ENCODE measurements around the gene SRSF9.

The SRSF9 gene

GRCh38 chr12:120422892-120423456 lies 46.6 kb downstream of the SRSF9 start:
- no peak for DNase-seq (ENCODE audit: low read depth)
- Histone ChIP-seq H3K9ac (ENCODE audit: low read length) (no peak overlapping the region), H3K4me1 (ENCODE audit: control insufficient read depth, insufficient read depth, low read length) (no peaks in the 10 kb centered on the region), H3K4me3 (ENCODE audit: low read length) (no peak overlapping the region), H3K9me3 (ENCODE audit: control insufficient read depth, low read length) (no peaks in the 10 kb centered on the region), H3K27me3 (replicated peaks; ENCODE audit: control insufficient read depth, insufficient read depth, low read length) (peaks cover 20% of the 10 kb centered on the region), H3K36me3 (ENCODE audit: control insufficient read depth, insufficient read depth, low read length, severe bottlenecking) (no peaks in the 10 kb centered on the region)

GRCh38 chr12:120421701-120422100 lies 47.8 kb downstream of the SRSF9 start:
- no peaks in the 10 kb centered on the region for H3K4me1 ChIP-seq (ENCODE audit: control insufficient read depth, insufficient read depth, low read length)
- no peaks in the 10 kb centered on the region for H3K36me3 ChIP-seq (ENCODE audit: control insufficient read depth, insufficient read depth, low read length, severe bottlenecking)
- H3K4me3 ChIP-seq (ENCODE audit: low read length): no peak overlapping the region
- H3K9me3 ChIP-seq (ENCODE audit: control insufficient read depth, low read length): no peaks in the 10 kb centered on the region
- H3K27me3 ChIP-seq (replicated peaks; ENCODE audit: control insufficient read depth, insufficient read depth, low read length): peaks cover 24% of the 10 kb centered on the region
- DNase-seq (ENCODE audit: low read depth): no peak
- no peak overlapping the region for H3K9ac ChIP-seq (ENCODE audit: low read length)

GRCh38 chr12:120417917-120418580 lies 51.5 kb downstream of the SRSF9 start:
- H3K9ac ChIP-seq (ENCODE audit: low read length): no peak overlapping the region
- no peaks in the 10 kb centered on the region for H3K4me1 ChIP-seq (ENCODE audit: control insufficient read depth, insufficient read depth, low read length)
- H3K27me3 ChIP-seq (replicated peaks; ENCODE audit: control insufficient read depth, insufficient read depth, low read length): peaks cover 30% of the 10 kb centered on the region
- no peak for DNase-seq (ENCODE audit: low read depth)
- no peaks in the 10 kb centered on the region for H3K36me3 ChIP-seq (ENCODE audit: control insufficient read depth, insufficient read depth, low read length, severe bottlenecking)
- H3K9me3 ChIP-seq (ENCODE audit: control insufficient read depth, low read length): no peaks in the 10 kb centered on the region
- H3K4me3 ChIP-seq (ENCODE audit: low read length): no peak overlapping the region

GRCh38 chr12:120416490-120417216 lies 52.9 kb downstream of the SRSF9 start:
- no peaks in the 10 kb centered on the region for H3K36me3 ChIP-seq (ENCODE audit: control insufficient read depth, insufficient read depth, low read length, severe bottlenecking)
- DNase-seq (ENCODE audit: low read depth): no peak
- H3K9ac ChIP-seq (ENCODE audit: low read length): no peak overlapping the region
- H3K4me3 ChIP-seq (ENCODE audit: low read length): no peak overlapping the region
- H3K27me3 ChIP-seq (replicated peaks; ENCODE audit: control insufficient read depth, insufficient read depth, low read length): peaks cover 24% of the 10 kb centered on the region
- H3K9me3 ChIP-seq (ENCODE audit: control insufficient read depth, low read length): no peaks in the 10 kb centered on the region
- H3K4me1 ChIP-seq (ENCODE audit: control insufficient read depth, insufficient read depth, low read length): no peaks in the 10 kb centered on the region

GRCh38 chr12:120413901-120414695 lies 55.5 kb downstream of the SRSF9 start:
- Histone ChIP-seq H3K36me3 (ENCODE audit: control insufficient read depth, insufficient read depth, low read length, severe bottlenecking) (no peaks in the 10 kb centered on the region), H3K9me3 (ENCODE audit: control insufficient read depth, low read length) (no peaks in the 10 kb centered on the region), H3K27me3 (replicated peaks; ENCODE audit: control insufficient read depth, insufficient read depth, low read length) (peaks cover 18% of the 10 kb centered on the region), H3K4me1 (ENCODE audit: control insufficient read depth, insufficient read depth, low read length) (no peaks in the 10 kb centered on the region), H3K9ac (ENCODE audit: low read length) (no peak overlapping the region), H3K4me3 (ENCODE audit: low read length) (no peak overlapping the region)
- DNase-seq (ENCODE audit: low read depth): no peak

- no peaks in the 10 kb centered on the region for H3K36me3 ChIP-seq (ENCODE audit: control insufficient read depth, insufficient read depth, low read length, severe bottlenecking)
- H3K27me3 ChIP-seq (replicated peaks; ENCODE audit: control insufficient read depth, insufficient read depth, low read length): peaks cover 8% of the 10 kb centered on the region
- no peak for DNase-seq (ENCODE audit: low read depth)
- H3K9me3 ChIP-seq (ENCODE audit: control insufficient read depth, low read length): no peaks in the 10 kb centered on the region
- no peak overlapping the region for H3K9ac ChIP-seq (ENCODE audit: low read length)
- H3K4me1 ChIP-seq (ENCODE audit: control insufficient read depth, insufficient read depth, low read length): no peaks in the 10 kb centered on the region
- H3K4me3 ChIP-seq (ENCODE audit: low read length): no peak overlapping the region
Measured at GRCh38 chr12:120412421-120412820, 57.1 kb downstream of the SRSF9 start.

All from adipocyte (in vitro differentiated cells).